Hepatocyte (in vitro differentiated cells): Measurements from ENCODE around the gene GPD1.

Source experiments
- EZH2 ChIP-seq: fragments of 200-600 bp; sonication (generic); IDR thresholded peaks from 2 replicates; pipeline ENCODE4 v1.6.1; 2016; ENCODE audit warnings: antibody characterized with exemption, mild to moderate bottlenecking, borderline replicate concordance
- EZH2phosphoT487 ChIP-seq: fragments of 200-600 bp; sonication (generic); IDR thresholded peaks from one replicate; pipeline ENCODE4 v1.6.1; 2018; ENCODE audit warnings: antibody characterized with exemption, mild to moderate bottlenecking, low read depth, moderate library complexity; ENCODE audit not compliant: unreplicated experiment, severe bottlenecking
- TF ChIP-seq, protein P1 (sequence below): fragments of 200-600 bp; sonication (generic); IDR thresholded peaks from 2 replicates; pipeline ENCODE4 v1.5.1; 2016; ENCODE audit warnings: antibody characterized with exemption, mild to moderate bottlenecking; ENCODE audit not compliant: poor library complexity

- TF ChIP-seq, protein P1, sequence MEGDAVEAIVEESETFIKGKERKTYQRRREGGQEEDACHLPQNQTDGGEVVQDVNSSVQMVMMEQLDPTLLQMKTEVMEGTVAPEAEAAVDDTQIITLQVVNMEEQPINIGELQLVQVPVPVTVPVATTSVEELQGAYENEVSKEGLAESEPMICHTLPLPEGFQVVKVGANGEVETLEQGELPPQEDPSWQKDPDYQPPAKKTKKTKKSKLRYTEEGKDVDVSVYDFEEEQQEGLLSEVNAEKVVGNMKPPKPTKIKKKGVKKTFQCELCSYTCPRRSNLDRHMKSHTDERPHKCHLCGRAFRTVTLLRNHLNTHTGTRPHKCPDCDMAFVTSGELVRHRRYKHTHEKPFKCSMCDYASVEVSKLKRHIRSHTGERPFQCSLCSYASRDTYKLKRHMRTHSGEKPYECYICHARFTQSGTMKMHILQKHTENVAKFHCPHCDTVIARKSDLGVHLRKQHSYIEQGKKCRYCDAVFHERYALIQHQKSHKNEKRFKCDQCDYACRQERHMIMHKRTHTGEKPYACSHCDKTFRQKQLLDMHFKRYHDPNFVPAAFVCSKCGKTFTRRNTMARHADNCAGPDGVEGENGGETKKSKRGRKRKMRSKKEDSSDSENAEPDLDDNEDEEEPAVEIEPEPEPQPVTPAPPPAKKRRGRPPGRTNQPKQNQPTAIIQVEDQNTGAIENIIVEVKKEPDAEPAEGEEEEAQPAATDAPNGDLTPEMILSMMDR = no peak
- TF ChIP-seq EZH2 (no peak), EZH2phosphoT487 (no peak)
These were observed 1.7 kb upstream of the GPD1 start for GRCh38 chr12:50102131-50102531.
